CD4-positive, alpha-beta T cell treated with Interleukin-2 at 100 ng/mL for 4 hours (primary cell): ENCODE results near the gene SLC25A11.
"Not testable (repeated sequence)": the region's sequence is repeated elsewhere in the genome, so short reads cannot be mapped to it uniquely, and the experiment has no call there.

Experiments
- DNase-seq: peaks from one replicate; pipeline ENCODE4 v3.0.0-alpha.2; 2020; ENCODE audit warnings: low spot score

SLC25A11 gene

DNA sequence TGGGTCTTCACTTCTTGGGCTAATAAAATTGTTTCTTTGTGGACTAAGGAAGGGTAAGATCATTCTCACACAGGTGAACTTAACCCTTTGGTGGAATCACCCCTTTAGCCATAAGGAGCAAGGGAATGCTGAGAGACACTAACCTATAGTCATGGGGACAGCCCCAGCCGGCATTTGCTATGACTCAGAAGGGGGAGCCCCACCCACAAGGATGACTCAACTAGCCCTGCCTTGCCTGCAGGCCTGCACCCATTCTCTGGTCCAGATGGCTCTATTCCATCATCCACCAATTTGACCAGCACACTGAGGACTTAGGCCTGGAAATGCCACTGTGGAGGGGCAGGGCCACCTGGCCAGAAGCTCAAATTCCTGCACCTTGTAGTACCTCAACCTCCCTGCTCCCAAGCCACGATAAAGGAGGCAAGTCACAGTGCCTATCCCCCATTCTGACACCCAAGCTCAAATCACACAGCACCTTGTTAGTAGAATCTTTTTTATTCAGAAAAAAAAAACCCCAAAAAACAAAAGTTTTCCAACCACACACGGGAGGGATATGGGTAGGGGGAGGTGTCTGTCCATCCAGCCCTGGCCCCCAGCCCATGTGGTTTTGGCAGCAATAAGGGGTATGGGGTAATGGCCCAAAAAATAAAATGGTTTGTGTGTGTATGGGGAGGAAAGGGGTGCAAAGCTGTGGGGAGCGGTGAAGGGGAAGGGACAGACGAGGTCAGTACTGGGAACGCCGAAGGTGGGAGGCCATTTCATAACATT is 5.5 kb upstream of the SLC25A11 start:
- DNase-seq, result peak; percentile 88

DNA sequence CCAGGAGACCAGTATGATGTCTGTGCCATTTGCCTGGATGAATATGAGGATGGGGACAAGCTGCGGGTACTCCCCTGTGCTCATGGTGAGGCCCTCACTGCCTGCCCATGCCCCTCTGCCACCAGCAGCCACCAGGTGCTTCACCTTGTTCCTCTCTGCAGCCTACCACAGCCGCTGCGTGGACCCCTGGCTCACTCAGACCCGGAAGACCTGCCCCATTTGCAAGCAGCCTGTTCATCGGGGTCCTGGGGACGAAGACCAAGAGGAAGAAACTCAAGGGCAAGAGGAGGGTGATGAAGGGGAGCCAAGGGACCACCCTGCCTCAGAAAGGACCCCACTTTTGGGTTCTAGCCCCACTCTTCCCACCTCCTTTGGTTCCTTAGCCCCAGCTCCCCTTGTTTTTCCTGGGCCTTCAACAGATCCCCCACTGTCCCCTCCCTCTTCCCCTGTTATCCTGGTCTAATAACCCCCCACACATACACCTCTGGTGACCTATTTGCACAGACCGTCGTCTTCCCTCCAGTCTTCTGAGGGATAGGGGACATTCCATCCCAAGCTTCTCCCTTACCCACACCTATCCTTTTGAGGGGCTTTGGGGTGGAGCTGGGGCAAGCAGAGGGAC is 4.8 kb upstream of the SLC25A11 start:
- peak; percentile 24 for DNase-seq

DNA sequence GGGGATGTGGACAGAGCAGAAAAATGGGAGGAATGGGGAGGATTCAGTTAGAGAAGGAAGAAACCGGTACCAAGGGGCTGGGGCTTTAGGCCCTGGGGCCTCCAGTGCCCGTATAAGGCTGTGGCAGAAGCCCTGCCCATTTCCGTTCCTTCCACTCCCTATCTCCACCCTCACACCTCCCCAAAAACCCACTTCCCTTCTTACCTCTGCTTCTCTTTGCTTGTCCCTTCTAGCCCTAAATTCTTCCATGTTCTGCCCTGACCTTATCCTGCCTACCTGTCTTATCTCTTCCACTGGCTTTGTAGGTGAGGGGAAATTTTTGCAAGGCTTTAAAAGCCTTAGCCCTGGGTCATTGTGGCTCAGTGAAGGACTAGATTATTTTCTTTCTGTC is 4.3 kb upstream of the SLC25A11 start:
- DNase-seq, result peak; percentile 62

DNA sequence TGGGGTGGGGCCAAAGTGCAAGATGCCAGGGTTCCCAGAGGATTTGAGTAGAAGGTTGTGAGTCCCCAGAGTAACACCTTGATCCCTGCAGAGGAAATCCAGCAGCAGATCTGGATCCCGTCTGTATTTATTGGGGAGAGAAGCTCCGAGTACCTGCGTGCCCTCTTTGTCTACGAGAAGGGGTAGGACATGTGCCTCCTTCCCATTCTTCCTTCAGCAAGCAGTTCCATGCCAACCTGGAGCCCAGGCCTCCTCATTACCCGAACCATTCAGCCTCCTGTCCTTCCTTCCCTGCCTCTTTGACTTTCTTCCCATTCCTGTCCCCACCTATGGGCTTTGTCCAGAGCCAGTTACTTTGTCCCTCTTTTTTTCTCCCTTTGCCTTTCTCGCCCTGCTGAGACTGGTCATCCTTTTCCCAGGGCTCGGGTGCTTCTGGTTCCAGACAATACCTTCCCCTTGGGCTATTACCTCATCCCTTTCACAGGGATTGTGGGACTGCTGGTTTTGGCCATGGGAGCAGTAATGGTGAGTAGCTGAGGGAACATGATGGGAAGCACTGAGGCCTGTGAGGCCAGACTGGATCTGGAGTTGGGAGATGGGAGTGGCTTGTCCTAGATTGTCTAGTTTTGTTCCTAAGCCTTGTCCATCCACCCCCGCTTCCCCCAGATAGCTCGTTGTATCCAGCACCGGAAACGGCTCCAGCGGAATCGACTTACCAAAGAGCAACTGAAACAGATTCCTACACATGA is 3.1 kb upstream of the SLC25A11 start:
- no peak for DNase-seq

DNA sequence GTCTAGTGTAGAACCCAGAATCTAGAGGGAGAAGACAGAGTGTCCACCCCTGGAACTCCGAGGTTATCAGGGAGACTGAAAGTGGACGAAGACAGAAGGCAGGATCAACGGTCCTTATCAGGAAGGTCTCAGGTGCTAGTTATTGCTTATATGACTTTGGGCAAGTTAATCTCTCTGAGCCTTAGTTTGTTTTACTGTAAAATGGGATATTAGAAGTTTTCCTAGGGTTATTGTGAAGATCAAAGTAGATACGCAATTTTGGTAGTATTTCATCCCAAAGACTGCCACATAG is 1.4 kb upstream of the SLC25A11 start:
- DNase-seq, result no peak

DNA sequence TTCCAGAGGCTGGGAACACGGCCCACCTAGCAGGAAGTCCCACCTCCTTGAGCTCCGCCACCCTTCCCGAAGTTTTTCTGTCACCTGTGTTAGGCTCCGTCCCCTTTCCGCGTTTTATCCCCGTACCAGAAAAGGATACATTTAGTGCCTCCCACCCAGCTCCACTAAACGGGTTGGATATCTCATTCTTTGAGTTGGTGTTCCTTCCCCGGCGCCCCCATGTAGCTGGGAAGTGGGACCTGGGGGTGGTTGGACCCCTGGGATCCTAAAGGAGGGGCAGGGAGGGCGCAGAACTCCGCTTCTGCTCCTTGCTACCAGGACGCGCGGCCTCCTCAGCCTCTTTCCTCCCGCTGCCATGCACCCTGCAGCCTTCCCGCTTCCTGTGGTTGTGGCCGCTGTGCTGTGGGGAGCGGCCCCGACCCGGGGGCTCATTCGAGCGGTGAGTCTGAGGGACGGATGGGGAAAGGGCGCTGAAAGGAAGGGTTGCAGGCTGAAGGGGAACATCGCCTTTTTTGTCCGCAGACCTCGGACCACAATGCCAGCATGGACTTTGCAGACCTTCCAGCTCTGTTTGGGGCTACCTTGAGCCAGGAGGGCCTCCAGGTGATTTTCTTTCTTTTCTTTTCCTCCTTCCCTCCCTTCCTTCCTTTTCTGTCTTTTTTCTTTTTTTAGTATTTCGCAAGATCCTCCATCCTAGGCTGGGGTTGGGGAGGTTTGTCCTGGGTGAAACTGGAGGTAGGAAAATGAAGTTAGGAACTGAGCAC is 891 bp upstream of the SLC25A11 start:
- DNase-seq, result peak; percentile 33

DNA sequence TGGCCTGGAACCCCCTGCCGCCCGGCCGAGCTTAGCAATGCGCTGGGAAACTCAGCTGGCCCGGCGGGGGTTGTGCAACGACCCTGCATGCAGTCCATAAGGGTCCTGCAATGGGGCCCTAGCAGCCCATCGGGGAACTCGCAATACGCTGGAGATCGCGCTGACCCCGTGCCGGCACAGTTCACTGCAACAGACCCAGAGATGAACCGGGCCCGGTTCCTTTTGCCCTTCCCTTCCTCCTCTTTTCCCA is 375 bp downstream of the SLC25A11 start:
- no peak for DNase-seq

DNA sequence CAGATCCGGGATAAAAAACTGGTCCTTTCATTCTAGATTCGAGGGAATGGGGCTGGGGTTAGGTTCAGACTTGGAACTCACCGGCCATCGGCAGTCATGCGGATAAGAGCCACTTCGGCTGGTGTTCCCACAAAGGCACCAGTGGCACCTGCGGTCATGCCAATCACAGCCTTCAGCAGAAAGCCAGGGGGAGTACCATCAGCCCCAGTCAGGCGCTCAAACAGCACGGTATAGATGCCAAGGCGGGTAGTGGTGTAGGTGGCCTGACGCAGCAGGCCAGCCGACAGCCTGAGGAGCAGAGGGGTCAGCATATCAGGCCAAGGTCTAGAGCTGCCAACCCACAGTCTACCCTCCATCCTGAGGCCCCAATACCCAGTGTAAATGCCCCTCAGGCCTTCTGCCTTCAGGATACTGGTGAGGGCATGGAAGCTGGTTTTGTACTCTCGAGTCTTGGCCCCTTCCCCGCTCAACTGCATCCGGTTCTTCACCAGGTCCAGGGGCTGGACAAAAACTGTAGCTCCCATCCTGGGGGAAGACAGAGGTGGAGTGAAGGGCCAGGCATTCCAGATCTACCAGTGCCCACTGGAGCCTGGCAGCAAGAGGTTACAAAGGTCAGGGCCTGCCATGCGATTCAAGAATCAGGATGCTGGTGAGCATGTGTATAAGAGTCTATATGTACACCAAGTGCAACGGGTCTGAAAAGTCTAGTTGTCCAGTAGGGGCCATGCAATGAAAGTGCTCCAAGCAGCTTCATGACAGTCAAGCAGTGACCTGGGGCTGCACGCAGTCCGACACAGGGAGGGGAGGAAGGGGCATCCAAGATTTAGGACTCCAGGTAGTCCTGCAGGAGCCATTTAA is 929 bp downstream of the SLC25A11 start:
- no peak for DNase-seq

DNA sequence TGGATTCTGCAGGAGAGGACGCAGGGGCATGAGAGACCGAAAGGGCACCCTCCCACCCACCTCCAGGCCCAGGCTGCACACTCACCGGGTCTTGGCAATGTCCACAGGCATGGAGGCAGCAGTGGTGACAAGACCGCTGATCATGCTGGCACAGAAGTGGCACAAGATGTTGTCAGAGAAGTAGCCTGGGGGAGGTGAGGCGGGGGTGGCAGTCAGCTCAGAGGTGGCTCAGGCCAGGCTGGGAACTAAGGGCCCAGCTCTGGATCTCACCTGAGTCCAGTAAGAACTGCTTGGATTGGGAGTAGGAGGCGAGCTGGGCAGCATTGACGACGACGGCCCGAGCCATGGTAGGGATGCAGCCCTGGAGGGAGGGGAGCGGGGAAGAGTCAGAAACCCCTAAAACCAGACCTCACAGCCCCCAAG is 1.8 kb downstream of the SLC25A11 start:
- DNase-seq, result no peak

DNA sequence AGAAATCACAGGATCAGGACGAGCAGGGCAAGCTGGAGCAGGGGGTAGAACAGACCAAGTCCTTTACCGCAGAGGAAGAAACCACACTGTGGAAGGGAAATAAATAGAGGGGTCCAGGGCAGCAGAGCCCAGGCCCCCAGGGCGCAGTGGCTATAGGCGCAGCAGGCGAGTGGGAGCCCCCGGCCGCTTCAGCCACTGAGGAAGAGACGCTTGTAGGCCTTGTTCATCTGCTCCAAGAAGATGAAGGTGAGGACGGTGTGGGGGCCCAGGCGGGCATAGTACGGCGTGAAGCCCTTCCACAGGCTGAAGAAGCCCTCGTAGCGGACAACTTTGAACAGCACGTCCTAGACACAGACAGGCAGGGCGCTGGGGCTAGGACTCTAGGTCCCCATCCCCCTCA is 2.3 kb downstream of the SLC25A11 start:
- no peak for DNase-seq

DNA sequence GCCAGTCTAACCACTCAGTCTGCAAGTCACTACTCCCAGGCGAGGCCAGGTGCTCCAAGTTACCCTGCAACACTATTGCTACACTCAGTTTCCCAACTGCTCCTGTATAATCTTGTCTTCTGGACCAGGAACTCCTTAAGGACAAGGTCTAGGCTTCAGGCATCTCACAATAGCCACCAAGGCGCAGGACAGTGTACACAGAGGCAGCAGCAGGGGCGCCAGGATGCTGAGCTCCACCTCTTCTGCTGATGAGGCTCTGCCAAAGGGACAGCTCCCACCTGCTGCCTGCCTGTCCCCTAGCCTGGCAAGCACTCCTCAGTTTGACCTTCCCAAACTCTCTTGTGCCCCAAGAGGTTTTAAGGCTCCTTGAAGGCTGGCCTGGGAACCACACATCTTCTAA is 3.4 kb downstream of the SLC25A11 start:
- no peak for DNase-seq

DNA sequence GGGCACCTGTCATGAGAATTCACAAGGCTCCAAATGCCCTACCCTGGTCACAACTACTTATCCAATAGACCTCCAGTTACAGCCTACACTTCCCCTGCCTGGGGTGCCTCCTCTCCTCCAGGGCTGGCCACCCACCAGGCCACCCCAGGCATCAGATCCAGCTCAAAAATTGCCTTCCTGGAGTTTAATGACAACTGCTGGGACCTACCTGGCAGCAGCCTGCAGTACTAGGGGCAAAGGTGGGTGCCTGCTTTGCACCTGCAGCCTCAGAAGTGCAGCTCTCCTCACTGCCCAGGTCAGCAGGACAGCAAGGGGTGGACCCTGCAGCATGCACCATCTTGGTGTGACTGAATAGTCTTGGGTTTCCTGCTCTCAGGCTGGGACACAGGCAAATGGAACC is 4.2 kb downstream of the SLC25A11 start:
- no peak for DNase-seq

DNA sequence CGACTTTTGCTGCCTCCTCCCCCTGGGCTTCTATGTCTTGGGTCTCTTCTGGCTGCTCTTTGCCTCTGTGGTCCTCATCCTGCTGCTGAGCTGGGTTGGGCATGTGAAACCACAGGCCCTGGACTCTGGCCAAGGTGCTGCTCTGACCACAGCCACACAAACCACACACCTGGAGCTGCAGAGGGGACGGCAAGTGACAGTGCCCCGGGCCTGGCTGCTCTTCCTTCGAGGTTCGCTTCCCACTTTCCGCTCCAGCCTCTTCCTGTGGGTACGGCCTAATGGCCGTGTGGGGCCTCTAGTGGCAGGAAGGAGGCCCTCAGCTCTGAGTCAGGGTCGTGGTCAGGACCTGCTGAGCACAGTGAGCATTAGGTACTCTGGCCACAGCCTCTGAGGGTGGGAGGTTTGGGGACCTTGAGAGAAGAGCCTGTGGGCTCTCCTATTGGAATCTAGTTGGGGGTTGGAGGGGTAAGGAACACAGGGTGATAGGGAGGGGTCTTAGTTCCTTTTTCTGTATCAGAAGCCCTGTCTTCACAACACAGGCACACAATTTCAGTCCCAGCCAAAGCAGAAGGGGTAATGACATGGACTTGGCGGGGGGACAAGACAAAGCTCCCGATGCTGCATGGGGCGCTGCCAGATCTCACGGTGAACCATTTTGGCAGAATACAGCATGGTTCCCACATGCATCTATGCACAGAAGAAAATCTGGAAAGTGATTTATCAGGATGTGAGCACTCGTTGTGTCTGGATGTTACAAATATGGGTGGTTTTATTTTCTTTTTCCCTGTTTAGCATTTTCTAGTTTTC is 5.5 kb downstream of the SLC25A11 start:
- DNase-seq, result no peak

DNA sequence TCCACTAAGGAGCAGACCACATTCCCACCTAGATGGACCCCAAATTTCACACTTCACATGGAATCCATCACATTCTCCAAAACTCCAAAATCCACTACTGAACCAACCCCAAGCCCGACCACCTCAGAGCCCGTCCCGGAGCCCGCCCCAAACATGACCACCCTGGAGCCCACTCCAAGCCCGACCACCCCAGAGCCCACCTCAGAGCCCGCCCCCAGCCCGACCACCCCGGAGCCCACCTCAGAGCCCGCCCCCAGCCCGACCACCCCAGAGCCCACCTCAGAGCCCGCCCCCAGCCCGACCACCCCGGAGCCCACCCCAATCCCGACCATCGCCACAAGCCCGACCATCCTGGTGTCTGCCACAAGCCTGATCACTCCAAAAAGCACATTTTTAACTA is 6.2 kb downstream of the SLC25A11 start:
- no peak for DNase-seq

DNA sequence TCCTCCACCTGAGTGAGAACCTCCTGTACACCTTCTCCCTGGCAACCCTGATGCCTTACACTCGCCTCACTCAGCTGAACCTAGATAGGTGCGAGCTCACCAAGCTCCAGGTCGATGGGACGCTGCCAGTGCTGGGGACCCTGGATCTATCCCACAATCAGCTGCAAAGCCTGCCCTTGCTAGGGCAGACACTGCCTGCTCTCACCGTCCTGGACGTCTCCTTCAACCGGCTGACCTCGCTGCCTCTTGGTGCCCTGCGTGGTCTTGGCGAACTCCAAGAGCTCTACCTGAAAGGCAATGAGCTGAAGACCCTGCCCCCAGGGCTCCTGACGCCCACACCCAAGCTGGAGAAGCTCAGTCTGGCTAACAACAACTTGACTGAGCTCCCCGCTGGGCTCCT is 7.1 kb downstream of the SLC25A11 start:
- DNase-seq, result no peak

DNA sequence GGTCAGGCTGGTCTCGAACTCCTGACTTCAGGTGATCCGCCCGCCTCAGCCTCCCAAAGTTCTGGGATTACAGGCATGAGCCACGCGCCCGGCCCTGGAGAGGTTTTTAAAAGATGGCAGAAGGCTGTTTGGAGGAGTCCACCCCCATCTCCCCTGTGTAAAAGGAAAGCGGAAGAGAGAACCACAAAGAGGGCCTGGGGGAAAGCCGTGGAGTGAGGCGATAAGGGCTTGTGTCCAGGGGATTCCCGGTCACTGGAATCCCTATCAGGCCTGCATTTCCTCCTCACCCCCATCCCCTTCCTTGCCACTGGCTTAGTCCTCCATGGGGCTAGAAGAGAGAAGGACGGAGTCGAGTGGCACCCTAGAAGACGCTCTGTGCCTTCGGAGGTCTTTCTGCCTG is 7.9 kb downstream of the SLC25A11 start, which contains the start of gene GP1BA:
GP1BA (plus strand) TSS at position 315 of the 400 bp plus-strand sequence. CDS start 328 bp downstream, outside the sequence.
- DNase-seq, result no peak

DNA sequence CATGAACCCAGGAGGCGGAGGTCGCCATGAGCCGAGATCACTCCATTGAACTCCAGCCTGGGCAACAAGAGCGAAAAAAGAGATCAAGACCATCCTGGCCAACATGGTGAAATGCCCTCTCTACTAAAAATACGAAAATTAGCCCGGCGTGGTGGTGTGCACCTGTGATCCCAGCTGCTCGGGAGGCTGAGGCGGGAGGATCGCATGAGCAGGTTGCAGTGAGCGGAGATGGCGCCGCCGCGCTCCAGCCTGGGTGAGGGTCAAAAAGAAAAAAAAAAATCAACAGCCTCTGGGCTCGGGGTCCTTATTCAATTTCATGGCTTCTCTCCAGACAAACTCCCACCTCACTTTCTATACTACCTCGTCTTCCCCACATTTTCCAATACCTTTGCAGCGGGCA is 11.0 kb downstream of the SLC25A11 start:
- DNase-seq, result no peak

DNA sequence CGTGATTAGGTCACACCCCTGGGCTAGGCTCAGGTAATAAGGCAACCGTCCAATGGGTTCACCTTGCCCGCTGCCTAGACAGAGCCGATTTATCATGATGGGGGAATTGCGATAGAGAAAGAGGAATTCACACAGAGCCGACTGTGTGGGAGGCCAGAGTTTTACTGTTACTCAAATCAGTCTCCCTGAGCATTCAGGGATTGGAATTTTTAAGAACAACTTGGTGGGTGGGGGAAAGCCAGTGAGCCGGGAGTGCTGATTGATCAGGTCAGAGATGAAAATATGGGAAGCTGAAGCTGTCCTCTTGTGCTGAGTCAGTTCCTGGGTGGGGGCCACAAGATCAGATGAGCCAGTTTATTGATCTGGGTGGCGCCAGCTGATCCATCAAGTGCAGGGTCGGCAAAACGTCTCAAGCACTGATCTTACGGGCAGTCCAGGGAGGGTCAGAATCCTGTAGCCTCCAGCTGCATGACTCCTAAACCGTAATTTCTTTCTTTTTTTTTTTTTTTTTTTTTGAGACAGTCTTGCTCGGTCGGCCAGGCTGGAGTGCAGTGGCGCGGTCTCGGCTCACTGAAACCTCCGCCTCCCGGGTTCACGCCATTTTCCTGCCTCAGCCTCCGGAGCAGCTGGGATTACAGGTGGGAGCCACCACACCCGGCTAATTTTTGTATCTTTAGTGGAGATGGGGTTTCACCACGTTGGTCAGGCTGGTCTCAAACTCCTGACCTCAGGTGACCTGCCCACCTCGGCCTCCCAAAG is 13.1 kb downstream of the SLC25A11 start:
- not testable (repeated sequence) for DNase-seq

DNA sequence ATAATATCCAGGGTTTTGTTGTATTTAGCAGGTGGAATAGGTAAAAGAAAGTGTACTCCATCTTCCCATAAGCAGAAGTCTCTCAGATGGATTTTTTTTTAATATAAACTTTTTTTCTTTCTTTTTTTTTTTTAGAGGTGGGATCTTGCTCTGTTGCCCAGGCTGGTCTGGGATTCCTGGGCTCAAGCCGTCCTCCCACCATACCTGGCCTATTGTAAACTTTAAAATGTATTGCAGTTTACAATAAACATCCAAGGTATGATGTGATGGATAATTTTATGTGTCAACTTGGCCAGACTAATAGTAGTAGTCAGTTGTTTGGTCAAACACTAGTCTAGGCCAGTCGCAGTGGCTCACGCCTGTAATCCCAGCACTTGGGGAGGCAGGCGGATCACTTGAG is 18.5 kb downstream of the SLC25A11 start:
- DNase-seq, result no peak

DNA sequence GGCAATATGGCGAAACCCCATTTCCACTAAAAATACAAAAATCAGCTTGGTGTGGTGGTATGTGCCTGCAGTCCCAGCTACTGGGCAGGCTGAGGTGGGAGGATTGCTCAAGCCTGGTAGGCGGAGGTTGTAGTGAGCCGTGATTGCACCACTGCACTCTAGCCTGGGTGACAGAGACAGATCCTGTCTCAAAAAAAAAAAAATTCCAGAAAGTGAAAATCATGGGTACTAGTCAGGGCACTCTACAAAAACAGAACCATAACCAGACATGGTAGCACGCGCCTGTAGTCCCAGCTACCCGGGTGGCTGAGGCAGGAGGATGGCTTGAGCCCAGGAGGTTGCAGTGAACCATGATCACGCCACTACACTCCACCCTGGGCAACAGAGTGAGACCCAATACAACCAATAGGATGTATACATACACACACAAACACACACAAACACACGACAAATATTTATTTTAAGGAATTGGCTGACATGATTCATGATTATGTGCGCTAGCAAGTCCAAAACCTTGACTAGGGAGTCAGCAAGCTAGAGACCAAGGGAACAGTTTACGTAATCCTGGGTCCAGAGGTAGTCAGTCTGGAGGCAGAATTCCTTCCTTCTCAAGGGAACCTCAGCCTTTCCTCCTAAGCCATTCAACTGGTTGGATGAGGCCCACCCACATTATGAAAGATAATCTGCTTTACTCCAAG is 19.3 kb downstream of the SLC25A11 start:
- no peak for DNase-seq
